HG02763 (cell line): ENCODE results near the gene HOMEZ.
"Not testable (repeated sequence)": the region's sequence is repeated elsewhere in the genome, so short reads cannot be mapped to it uniquely, and the experiment has no call there.

ENCODE experiments used
- ATAC-seq: cut with Tn5 transposase; IDR thresholded peaks from one replicate; pipeline ENCODE4 v1.9.1; 2021; ENCODE audit warnings: mild to moderate bottlenecking, moderate library complexity; ENCODE audit not compliant: unreplicated experiment

Gene HOMEZ

DNA sequence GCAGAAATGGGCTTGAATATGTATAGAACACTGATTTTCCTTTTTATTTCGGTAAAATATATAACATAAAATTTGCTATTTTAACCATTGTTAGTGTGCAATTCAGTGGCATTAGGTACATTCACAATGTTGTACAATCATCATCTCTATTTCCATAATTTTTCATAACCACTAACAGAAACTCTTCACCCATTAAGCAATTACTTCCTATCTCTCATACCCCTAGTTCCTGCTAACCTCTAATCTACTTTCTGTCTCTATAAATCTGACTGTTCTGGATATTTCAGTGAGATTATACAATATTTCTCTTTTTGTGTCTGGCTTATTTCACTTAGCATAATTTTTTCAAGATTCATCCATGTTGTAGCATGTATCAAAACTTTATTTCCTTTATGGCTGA lies 57.1 kb downstream of the HOMEZ start:
- no peak for ATAC-seq

DNA sequence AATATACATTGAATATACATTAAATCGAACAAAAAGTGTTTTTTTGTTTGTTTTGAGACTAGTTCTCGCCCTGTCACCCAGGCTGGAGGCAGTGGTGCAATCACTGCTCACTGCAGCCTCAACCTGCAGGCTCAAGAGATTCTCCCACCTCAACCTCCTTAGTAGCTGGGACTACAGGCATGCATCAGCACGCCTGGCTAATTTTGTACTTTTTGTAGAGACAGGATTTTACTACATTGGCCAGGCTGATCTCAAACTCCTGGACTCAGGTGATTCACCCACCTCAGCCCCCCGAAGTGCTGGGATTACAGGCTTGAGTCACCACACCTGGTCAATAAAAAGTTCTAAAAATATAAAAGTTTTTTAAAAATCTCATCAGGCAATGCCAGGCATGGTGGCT lies 58.4 kb downstream of the HOMEZ start:
- no peak for ATAC-seq

DNA sequence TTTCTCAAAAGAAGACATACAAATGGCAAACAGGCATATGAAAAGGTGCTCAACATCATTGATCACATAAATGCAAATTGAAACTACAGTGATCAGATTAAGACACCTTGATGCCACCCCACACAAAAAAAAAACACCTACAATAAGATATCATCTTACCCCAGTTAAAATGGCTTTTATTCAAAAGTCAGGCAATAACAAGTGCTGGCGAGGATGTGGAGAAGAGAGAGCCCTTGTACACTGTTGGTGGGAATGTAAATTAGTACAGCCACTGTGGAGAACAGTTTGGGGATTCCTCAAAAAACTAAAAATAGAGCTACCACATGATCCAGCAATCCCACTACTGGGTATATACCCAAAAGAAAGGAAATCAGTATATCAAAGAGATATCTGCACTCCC lies 61.0 kb downstream of the HOMEZ start:
- not testable (repeated sequence) for ATAC-seq
